Fibroblast of gingiva (primary cell): Measurements from ENCODE around the gene TRIM61.
"Not testable (repeated sequence)": the region's sequence is repeated elsewhere in the genome, so short reads cannot be mapped to it uniquely, and the experiment has no call there.

Experiments
- DNase-seq: peaks from one replicate; pipeline ENCODE4 v3.0.0-alpha.2; 2011; ENCODE audit warnings: low read depth

TRIM61 gene

GRCh38 chr4:164977243-164978164 lies at the start of gene TRIM61:
Gene TRIM61, minus strand, starts transcription at chr4:164977657. Its CDS starts 7,655 bp downstream, at chr4:164970002.
- DNase-seq = peak; percentile 42

DNA sequence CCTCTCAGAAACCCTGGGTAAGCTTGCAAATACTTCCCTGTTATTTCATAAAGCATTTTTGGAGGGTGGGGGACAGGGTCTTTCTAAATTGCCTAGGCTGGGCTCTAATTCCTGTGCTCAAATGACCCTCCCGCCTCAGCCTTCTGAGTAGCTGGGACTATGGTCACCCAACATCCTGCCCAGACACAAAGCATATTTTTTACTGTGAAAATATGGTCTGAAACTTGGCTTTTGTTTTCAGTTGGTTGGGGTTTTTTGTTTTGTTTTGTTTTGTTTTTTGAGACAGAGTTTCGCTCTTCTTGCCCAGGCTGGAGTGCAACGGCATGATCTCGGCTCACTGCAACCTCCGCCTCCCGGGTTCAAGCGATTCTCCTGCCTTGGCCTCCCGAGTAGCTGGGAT lies 48.3 kb upstream of the TRIM61 start:
- not testable (repeated sequence) for DNase-seq

- not testable (repeated sequence) for DNase-seq
Measured at GRCh38 chr4:165019995-165020394, 42.5 kb upstream of the TRIM61 start.

DNA sequence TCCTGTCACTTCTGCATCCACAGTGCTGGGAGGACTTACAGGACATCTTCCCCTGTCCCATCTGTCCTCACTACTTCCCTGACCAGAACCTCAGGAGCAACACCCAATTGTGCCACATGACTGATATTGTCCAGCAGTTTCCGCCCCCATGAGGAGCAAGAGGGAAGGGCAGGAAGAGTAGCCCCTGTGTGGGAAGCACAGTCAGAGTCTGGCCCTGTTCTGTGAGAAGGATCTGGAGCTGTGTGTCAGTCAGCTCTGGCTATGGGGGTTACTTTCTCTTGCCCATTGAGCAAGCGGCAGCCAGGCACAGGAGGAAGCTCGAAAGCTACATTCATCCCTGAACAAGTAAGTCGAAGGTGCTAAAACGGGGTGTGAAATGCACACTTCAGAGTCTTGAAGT lies 39.5 kb upstream of the TRIM61 start:
- DNase-seq = no peak

DNA sequence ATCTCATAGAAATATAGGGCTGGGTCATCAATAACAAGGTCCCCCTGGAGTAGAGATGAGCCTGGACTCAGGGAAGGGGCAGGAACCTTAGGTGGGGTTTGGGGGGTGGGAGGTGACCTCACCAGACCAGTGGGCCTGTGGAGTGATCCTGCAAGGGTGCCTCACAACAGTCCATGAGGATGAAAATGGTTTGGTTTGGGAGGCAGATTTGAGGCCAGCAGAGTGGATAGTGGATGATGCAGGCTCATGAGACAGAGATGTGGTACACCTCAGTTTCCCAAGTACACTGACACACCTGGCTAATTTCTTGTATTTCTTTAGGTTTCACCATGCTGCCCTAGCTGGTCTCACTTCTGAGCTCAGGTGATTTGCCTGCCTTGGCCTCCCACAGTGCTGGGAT lies 36.2 kb upstream of the TRIM61 start:
- DNase-seq = no peak

- no peak for DNase-seq
Measured at GRCh38 chr4:165011403-165011802, 33.9 kb upstream of the TRIM61 start.

- no peak for DNase-seq
Measured at GRCh38 chr4:165010991-165011390, 33.5 kb upstream of the TRIM61 start.

DNA sequence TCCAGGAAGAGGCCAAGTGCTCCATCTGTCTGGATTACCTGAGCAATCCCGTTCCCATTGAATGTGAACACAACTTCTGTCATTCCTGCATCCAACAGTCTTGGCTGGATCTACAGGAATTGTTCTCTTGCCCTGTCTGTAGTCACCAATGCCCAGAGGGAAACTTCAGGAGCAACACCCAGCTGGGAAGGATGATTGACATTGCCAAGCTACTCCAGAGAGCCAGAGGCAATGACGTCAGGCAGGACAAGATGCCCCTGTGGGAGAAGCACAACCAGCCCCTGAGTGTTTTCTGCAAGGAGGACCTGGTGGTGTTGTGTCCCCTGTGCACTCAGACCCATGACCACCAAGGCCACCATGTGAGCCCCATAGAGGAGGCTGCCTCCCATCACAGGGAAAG lies 33.0 kb upstream of the TRIM61 start:
- DNase-seq = no peak

DNA sequence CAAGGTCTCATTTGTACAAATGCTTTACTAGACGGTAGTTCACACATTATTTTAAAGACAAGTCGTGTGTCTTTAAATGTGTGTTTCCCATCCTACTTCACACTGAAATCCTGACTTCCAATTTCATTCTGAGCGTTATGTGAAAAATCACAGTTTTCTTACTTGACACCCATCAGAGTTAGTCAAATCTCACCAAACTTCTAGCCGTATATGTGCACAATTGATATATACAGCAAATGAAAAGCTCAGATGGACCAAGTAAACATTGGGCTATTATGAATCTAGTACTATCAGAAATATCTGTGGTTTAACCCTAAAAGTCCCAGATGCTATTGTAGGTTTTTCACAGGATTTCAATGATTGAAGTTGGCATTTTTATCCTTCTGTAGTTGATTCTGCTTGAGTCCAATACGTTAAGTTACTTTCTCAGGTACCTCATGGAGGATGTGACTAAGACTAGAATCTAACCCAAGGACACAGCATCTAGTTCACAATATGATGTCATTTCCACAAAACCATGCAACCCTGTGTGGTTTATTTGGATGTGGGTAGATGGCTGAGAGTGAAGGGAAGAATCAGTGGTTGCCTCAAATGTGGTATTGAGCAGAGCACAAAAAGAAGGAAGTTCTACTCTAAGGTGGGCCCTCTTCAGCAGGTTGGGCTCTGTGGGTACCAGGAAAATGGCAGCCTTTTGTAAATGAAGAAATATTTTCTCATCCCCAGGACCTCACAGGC lies 32.2 kb upstream of the TRIM61 start:
- no peak for DNase-seq

- DNase-seq = no peak
Measured at GRCh38 chr4:165006886-165007285, 29.4 kb upstream of the TRIM61 start.

DNA sequence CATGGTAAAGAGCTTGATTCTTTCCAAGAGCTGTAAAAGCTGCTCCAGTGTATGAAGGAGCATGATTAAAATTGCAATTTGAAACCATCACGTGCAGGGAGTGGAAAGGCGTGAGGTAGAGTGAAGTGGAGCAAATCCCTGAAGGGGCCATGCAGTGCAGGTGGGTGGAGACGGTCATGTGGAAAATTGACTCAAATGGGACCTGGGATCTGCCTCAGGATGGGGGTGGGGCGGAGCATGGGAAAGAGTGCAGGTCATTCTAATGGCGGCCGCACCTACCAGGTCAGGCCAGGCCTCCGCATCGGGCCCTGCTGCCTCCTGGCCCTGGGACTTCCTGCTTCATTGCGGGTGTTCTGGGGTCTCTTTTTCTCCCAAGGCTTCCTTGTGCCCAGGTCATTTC lies 29.0 kb upstream of the TRIM61 start:
- no peak for DNase-seq

- no peak for DNase-seq
Measured at GRCh38 chr4:165005352-165005925, 28.0 kb upstream of the TRIM61 start.

DNA sequence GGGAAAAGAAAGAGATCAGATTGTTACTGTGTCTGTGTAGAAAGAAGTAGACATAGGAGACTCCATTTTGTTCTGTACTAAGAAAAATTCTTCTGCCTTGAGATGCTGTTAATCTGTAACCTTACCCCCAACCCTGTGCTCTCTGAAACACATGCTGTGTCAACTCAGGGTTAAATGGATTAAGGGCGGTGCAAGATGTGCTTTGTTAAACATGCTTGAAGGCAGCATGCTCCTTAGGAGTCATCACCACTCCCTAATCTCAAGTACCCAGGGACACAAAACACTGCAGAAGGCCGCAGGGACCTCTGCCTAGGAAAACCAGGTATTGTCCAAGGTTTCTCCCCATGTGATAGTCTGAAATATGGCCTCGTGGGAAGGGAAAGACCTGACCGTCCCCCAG lies 24.5 kb upstream of the TRIM61 start:
- not testable (repeated sequence) for DNase-seq

DNA sequence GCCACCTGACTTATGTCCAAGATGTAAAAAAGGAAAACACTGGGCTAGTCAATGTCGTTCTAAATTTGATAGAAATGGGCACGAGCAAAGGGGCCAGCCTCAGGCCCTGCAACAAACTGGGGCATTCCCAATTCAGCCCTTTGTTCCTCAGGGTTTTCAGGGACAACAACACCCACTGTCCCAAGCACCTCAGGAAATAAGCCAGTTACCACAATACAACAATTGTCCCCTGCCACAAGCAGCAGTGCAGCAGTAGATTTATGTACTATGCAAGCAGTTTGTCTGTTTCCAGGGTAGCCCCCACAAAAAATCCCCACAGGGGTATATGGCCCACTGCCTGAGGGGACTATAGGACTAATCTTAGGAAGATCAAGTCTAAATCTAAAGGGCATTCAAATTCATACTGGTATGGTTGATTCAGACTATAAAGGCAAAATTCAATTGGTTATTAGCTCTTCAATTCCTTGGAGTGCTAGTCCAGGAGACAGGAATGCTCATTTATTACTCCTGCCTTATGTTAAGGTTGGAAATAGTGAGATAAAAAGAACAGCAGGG lies 21.1 kb upstream of the TRIM61 start:
- DNase-seq = not testable (repeated sequence)

DNA sequence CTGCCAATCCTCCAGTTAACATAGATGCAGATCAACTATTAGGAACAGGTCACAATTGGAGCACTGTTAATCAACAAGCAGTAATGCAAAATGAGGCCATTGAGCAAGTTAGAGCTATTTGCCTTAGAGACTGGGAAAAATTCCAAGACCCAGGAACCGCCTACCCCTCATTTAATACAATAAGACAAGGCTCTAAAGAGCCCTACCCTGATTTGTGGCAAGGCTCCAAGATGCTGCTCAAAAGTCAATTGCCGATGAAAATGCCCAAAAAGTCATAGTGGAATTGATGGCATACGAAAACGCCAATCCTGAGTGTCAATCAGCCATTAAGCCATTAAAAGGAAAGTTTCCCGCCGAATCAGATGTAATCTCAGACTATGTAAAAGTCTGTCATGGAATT lies 20.5 kb upstream of the TRIM61 start:
- no peak for DNase-seq

DNA sequence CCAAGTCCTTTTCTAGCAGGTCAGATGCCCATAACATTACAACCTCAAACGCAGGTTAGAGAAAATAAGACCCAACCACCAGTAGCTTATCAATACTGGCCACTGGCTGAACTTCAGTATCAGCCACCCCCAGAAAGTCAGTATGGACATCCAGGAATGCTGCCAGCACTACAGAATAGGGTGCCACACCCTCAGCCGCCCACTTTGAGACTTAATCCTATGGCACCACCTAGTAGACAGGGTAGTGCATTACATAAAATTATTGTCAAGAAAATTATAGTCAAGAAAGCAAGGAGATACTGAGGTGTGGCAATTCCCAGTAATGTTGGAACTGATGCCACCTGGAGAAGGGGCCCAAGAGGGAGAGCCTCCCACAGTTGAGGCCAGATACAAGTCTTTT lies 19.9 kb upstream of the TRIM61 start:
- no peak for DNase-seq

DNA sequence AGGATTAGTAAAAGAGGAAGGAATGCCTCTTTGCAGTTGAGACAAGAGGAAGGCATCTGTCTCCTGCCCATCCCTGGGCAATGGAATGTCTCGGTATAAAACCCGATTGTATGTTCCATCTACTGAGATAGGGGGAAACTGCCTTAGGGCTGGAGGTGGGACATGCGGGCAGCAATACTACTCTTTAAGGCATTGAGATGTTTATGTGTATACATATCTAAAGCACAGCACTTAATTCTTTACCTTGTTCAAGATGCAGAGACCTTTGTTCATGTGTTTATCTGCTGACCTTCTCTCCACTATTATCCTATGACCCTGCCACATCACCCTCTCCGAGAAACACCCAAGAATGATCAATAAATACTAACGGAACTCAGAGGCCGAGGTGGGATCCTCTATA lies 18.7 kb upstream of the TRIM61 start:
- DNase-seq = not testable (repeated sequence)

- DNase-seq = not testable (repeated sequence)
Measured at GRCh38 chr4:164990786-164991185, 13.3 kb upstream of the TRIM61 start.

DNA sequence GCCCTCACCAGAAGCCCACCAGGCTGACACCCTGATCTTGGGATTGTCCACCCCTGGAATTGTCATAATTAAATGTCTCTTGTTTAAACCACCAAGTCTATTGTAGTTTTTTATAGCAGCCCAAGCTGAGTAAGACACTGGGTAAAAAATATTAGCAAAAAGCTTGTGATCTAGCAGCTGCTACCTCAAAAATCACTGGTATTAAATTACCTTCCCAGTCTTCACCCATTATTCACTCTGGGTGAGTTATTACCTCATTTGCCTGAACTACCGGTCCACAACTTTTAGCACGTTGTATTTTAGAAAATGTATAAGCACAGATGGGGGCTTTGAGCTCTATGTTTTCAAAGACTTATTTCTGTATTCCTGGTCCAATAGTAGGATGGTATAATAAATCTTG lies 12.0 kb upstream of the TRIM61 start:
- no peak for DNase-seq

DNA sequence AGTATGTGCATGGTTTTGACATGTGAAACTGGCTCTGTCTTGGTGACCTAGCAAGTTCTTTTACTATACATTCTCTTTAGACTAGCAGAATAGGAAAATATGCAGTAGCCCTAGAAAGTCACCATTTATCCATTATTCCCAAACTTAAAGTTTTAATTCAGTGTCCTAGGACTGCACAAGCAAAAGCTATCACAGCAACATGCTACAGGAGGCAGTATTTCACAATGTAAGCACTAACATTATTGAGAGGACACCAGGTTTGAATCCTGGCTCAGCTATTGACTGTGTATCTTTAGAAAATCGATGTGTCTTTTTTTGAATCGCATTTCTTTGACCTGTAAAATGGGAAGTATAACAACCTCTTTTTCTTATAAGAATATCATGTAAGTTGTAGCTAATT lies 5.5 kb downstream of the TRIM61 start:
- DNase-seq = not testable (repeated sequence)

DNA sequence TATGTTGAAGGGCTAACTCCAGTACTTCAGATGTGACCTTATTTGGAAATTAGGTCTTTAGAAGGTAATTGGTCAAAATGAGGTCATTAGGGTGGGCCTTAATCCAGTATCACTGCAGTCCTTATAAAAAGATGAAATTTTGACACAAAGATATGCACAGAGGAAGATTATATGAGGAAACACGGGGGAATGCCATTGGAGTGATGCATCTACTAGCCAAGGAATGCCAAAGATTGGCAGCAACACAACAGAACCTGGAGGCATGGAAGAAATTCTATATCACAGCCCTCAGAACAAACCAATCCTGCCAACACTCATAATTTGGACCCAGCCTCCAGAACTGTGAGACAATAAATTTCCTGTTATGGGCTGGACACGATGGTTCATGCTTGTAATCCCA lies 17.6 kb downstream of the TRIM61 start:
- peak; percentile 95 for DNase-seq

- DNase-seq = peak; percentile 83
Measured at GRCh38 chr4:164959421-164959820, 18.0 kb downstream of the TRIM61 start.
